Kidney (tissue), 14 donors: Measurements from ENCODE around the gene DTX4. TPM values are rescaled to one million over a fixed set of nuclear protein-coding genes. Genes with fewer than 3 reads are reported as not detected.

Experiments used
- DNase-seq, 5 donors: peaks; one replicate each; pipeline ENCODE4 v3.0.0-alpha.2; 2013 to 2020
- FAIRE-seq: peaks from 2 replicates; lab custom pipeline; 2012; peaks lifted over from hg19 to GRCh38; lab: Jason Lieb, UNC
- H3K27ac ChIP-seq, 2 donors: one replicate each; pipeline ENCODE4 v1.7.0; 2013; ENCODE audit warnings: low read depth in 2 of 2, low read length in 2 of 2, inconsistent platforms in 1 of 2
- H3K27me3 ChIP-seq: one replicate; pipeline ENCODE4 v1.7.1; 2013; ENCODE audit warnings: low read length, inconsistent platforms; ENCODE audit not compliant: control insufficient read depth, insufficient read depth
- H3K36me3 ChIP-seq, 3 donors: one replicate each; pipeline versions ENCODE4 v1.7.0 to v1.7.1; 2013; ENCODE audit warnings: low read length in 3 of 3, control low read depth in 1 of 3, inconsistent platforms in 1 of 3; ENCODE audit not compliant: insufficient read depth in 3 of 3, control insufficient read depth in 2 of 3
- H3K4me1 ChIP-seq, 3 donors: one replicate each; pipeline versions ENCODE4 v1.7.0 to v1.7.1; 2013; ENCODE audit warnings: low read length in 3 of 3, inconsistent platforms in 1 of 3, low read depth in 1 of 3; ENCODE audit not compliant: control insufficient read depth in 2 of 3, insufficient read depth in 2 of 3
- H3K4me3 ChIP-seq, 3 donors: one replicate each; pipeline versions ENCODE4 v1.7.0 to v1.8.1; 2013; ENCODE audit warnings: low read length in 3 of 3, control low read depth in 1 of 3, inconsistent platforms in 1 of 3
- H3K9ac ChIP-seq, 3 donors: one replicate each; pipeline versions ENCODE4 v1.7.0 to v1.7.1; 2013; ENCODE audit warnings: low read length in 3 of 3, control low read depth in 1 of 3, inconsistent platforms in 1 of 3
- H3K9me3 ChIP-seq, 3 donors: one replicate each; pipeline versions ENCODE4 v1.7.0 to v1.7.1; 2013; ENCODE audit warnings: low read length in 3 of 3, control low read depth in 1 of 3, inconsistent platforms in 1 of 3; ENCODE audit not compliant: control insufficient read depth in 2 of 3, insufficient read depth in 1 of 3
- intact Hi-C: fragments of 100-400 bp; cut with DNase I; formaldehyde crosslinking; loops from one replicate; pipeline ENCODE4 v1.11.1; 2022
- polyA plus RNA-seq: library from polyadenylated mRNA; stranded (reverse); fragments of 350-450 nt; fragmentation: Illumina TruSeq; extraction: RNeasy Lipid Tissue Mini Kit (QIAGEN cat#74804); gene quantifications from one replicate; pipeline ENCODE4 v1.2.3, GENCODE V29; 2014; ENCODE audit warnings: low read depth, low replicate concordance; ENCODE audit not compliant: insufficient read depth
- total RNA-seq: library from RNA; stranded (reverse); fragmentation: NEBNext Ultra II Directional; extraction: Animal tissue kit (Norgen Biotek cat#: 25700); gene quantifications from one replicate; pipeline ENCODE4 v1.2.1, GENCODE V29; 2021
- TF ChIP-seq, protein P1 (sequence below): IDR thresholded peaks from 3 replicates; pipeline ENCODE4 v1.5.1; 2012; ENCODE audit warnings: mild to moderate bottlenecking, moderate library complexity, borderline replicate concordance; ENCODE audit not compliant: insufficient read depth; ENCODE audit errors: extremely low read depth
- donor health status: control.
- donor health status: control.
- donor health status: control.
- donor health status: control.
- donor health status: control.
- donor health status: DM: yes; HTN: yes; CAD: no.
- donor health status: Normal renal cell carcinoma (clear cell type).

DTX4 gene
- total and polyA plus RNA-seq, 2 donors from 2014 or later, result 7.2 to 21.8 TPM

DNA sequence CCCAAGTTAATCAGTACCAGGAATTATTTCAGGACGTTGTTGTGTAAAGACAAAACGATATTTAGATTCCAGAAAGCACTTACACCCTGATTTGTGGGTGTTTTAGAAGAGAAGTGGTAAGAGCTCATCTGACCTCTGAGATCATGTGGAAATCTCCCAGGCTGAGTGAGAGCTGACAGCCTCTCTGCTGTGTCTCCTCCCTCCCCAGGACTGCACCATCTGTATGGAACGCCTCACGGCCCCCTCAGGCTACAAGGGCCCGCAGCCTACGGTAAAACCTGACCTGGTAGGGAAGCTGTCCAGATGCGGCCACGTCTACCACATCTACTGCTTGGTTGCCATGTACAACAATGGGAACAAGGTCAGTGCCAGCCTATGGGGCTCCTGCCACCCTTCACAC lies 20.0 kb downstream of the DTX4 start:
- H3K9ac ChIP-seq, result no peak overlapping the region
- peaks cover 14 to 23% (median 22%) of the 10 kb centered on the region in 3 donors for H3K36me3 ChIP-seq
- FAIRE-seq (no peak), DNase-seq (no peak)
- intact Hi-C loops, result no loop called here
- no peaks in the 10 kb centered on the region for H3K27me3 ChIP-seq
- TF ChIP-seq, protein P1, sequence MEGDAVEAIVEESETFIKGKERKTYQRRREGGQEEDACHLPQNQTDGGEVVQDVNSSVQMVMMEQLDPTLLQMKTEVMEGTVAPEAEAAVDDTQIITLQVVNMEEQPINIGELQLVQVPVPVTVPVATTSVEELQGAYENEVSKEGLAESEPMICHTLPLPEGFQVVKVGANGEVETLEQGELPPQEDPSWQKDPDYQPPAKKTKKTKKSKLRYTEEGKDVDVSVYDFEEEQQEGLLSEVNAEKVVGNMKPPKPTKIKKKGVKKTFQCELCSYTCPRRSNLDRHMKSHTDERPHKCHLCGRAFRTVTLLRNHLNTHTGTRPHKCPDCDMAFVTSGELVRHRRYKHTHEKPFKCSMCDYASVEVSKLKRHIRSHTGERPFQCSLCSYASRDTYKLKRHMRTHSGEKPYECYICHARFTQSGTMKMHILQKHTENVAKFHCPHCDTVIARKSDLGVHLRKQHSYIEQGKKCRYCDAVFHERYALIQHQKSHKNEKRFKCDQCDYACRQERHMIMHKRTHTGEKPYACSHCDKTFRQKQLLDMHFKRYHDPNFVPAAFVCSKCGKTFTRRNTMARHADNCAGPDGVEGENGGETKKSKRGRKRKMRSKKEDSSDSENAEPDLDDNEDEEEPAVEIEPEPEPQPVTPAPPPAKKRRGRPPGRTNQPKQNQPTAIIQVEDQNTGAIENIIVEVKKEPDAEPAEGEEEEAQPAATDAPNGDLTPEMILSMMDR, result no peak
- peak overlapping the region in 1 of 3 donors; percentile 5 for H3K4me3 ChIP-seq
- H3K27ac ChIP-seq, result peak overlapping the region; percentile 51 to 58
- H3K4me1 ChIP-seq, result peaks cover 7 to 21% (median 12%) of the 10 kb centered on the region in 3 donors
- no peaks in the 10 kb centered on the region for H3K9me3 ChIP-seq

DNA sequence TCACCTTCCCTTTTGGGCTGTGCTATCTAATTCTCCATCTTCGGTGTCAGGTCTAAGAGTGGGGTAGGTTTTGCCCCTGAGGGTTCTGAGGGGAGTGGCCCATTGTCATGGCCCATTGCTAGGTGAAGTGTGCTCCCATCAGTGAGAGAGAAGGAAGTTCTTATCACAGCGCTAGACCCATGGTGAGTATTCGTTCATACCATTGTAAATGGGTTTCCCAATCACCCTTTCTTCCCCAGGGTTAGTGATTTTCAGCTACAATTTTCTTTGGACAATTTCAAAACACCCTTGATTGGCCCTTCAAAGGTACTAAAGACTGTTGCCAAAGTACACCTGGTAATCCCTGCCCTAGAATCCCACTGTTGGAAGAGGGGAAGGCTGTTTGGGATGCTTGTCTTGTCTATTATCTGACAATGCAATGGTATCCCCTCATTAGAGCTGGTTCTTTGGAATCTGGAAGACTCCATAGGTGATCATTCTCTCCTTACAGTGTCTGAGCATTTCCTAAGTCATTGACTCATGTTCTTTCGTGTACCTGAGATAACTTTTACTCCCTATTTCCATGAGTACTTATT lies 20.6 kb downstream of the DTX4 start:
- TF ChIP-seq, protein P1, result no peak
- Histone ChIP-seq H3K4me1 (peaks cover 7 to 15% (median 12%) of the 10 kb centered on the region in 3 donors), H3K36me3 (peaks cover 14 to 23% (median 22%) of the 10 kb centered on the region in 3 donors), H3K27me3 (no peaks in the 10 kb centered on the region), H3K27ac (peak overlapping the region; percentile 51 to 58), H3K9ac (no peak overlapping the region), H3K9me3 (no peaks in the 10 kb centered on the region), H3K4me3 (peak overlapping the region in 1 of 3 donors; percentile 5)
- no peak for FAIRE-seq
- intact Hi-C loops, result no loop called here
- no peak for DNase-seq

DNA sequence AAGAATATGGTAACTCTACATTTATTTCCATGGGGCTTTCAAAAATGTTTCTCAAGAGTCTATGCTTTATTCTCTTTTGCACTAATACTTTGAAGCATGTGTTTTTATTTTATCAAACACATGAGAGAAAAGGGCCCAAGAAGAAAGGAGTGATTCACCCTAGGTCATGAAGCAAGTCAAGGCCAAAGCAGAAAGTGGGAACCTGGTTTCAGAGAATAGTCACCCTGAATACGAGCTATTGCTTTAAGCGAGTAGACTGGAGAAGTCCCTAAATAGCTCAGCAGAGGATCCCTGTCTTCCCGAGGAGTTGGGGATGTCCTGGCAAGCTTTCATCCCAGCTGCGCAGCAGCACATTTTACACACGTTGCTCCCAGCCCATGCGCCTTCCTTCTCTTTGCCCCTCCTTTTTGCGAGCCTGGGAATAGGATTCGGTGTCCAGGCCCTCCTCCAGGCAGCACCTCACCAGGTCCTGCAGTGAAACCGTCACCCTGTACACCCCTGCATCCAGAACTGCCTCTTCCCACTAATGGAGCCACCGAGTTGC lies 21.7 kb downstream of the DTX4 start:
- DNase-seq (no peak), FAIRE-seq (no peak)
- Histone ChIP-seq H3K27ac (no peak overlapping the region), H3K9ac (no peak overlapping the region), H3K9me3 (no peaks in the 10 kb centered on the region), H3K27me3 (no peaks in the 10 kb centered on the region), H3K36me3 (peaks cover 14 to 23% (median 22%) of the 10 kb centered on the region in 3 donors), H3K4me1 (peaks cover 0 to 23% (median 18%) of the 10 kb centered on the region in 3 donors), H3K4me3 (no peak overlapping the region)
- intact Hi-C loops, result no loop called here
- TF ChIP-seq, protein P1, result no peak
